HepG2 (cell line): ENCODE data around the gene RPS13. TPM values are rescaled to one million over a fixed set of nuclear protein-coding genes. Genes with fewer than 3 reads are reported as not detected.

Experiments used
- CTCF ChIP-seq: sonication (generic); formaldehyde crosslinking; IDR thresholded peaks from 2 replicates; pipeline ENCODE4 v1.5.0; 2020; ENCODE audit warnings: mild to moderate bottlenecking, missing genetic modification reagents, moderate library complexity
- ETV6 ChIP-seq: sonication (generic); formaldehyde crosslinking; conservative IDR thresholded peaks from 2 replicates; pipeline ENCODE4 v1.4.0; 2020; ENCODE audit warnings: missing genetic modification reagents
- GPBP1L1 ChIP-seq: sonication (generic); formaldehyde crosslinking; IDR thresholded peaks from 2 replicates; pipeline ENCODE4 v1.5.0; 2020; ENCODE audit warnings: mild to moderate bottlenecking, missing genetic modification reagents
- HDAC1 ChIP-seq: sonication (generic); formaldehyde crosslinking; IDR thresholded peaks from 2 replicates; pipeline ENCODE4 v1.5.1; 2020; ENCODE audit warnings: mild to moderate bottlenecking, missing genetic modification reagents
- ISL2 ChIP-seq: sonication (generic); formaldehyde crosslinking; IDR thresholded peaks from 2 replicates; pipeline ENCODE4 v1.5.0; 2020; ENCODE audit warnings: missing genetic modification reagents
- KLF12 ChIP-seq: sonication (generic); formaldehyde crosslinking; IDR thresholded peaks from 2 replicates; pipeline ENCODE4 v1.4.0; 2020; ENCODE audit warnings: missing genetic modification reagents, borderline replicate concordance
- LCORL ChIP-seq, 2 experiments: fragments of 450-650 bp in 1 of 2; sonication (generic) in 1 of 2; formaldehyde crosslinking in 1 of 2; IDR thresholded peaks; 2 replicates each; pipeline versions ENCODE4 v1.5.0 to v1.6.1; 2017 to 2020; ENCODE audit warnings: antibody characterized with exemption in 1 of 2, missing genetic modification reagents in 1 of 2
- LRRFIP1 ChIP-seq: sonication (generic); formaldehyde crosslinking; conservative IDR thresholded peaks from 2 replicates; pipeline ENCODE4 v1.4.0; 2020; ENCODE audit warnings: missing genetic modification reagents
- MED1 ChIP-seq: sonication (generic); formaldehyde crosslinking; IDR thresholded peaks from 2 replicates; pipeline ENCODE4 v1.4.0; 2020; ENCODE audit warnings: missing genetic modification reagents
- PATZ1 ChIP-seq: sonication (generic); formaldehyde crosslinking; IDR thresholded peaks from 2 replicates; pipeline ENCODE4 v1.4.0; 2020; ENCODE audit warnings: missing genetic modification reagents
- RAD21 ChIP-seq: fragments of 450-650 bp; formaldehyde crosslinking; IDR thresholded peaks from 2 replicates; pipeline ENCODE4 v1.5.0; 2020; ENCODE audit warnings: mild to moderate bottlenecking
- RFXANK ChIP-seq: IDR thresholded peaks from 2 replicates; pipeline ENCODE4 v1.6.1; 2016
- SMAD3 ChIP-seq: sonication (generic); formaldehyde crosslinking; IDR thresholded peaks from 2 replicates; pipeline ENCODE4 v1.4.0; 2020; ENCODE audit warnings: missing genetic modification reagents
- ZNF121 ChIP-seq: sonication (generic); formaldehyde crosslinking; IDR thresholded peaks from 2 replicates; pipeline ENCODE4 v1.5.0; 2020; ENCODE audit warnings: mild to moderate bottlenecking, missing genetic modification reagents
- ZNF652 ChIP-seq: IDR thresholded peaks from 2 replicates; pipeline ENCODE4 v1.6.1; 2016; ENCODE audit warnings: low read depth, borderline replicate concordance
- ZNF687 ChIP-seq: sonication (generic); formaldehyde crosslinking; IDR thresholded peaks from 2 replicates; pipeline ENCODE4 v1.5.1; 2020; ENCODE audit warnings: mild to moderate bottlenecking, missing genetic modification reagents, moderate library complexity
- ZZZ3 ChIP-seq: sonication (generic); formaldehyde crosslinking; IDR thresholded peaks from 2 replicates; pipeline ENCODE4 v1.4.0; 2020; ENCODE audit warnings: missing genetic modification reagents, mild to moderate bottlenecking, borderline replicate concordance
- polyA plus RNA-seq, 8 experiments: library from polyadenylated mRNA; depleted of rRNA in 3 of 8; stranded (reverse) in 7 of 8; unstranded in 1 of 8; fragments of >200 nt; fragmentation: Illumina TruSeq in 4 of 8; extraction: Trizol in 4 of 8; gene quantifications; 2 replicates each; pipeline versions ENCODE4 v1.2.1 to v1.2.3, GENCODE V29; 2011 to 2016; ENCODE audit warnings: low read depth in 4 of 8, missing spikeins in 1 of 8, mixed read lengths in 1 of 8; ENCODE audit not compliant: insufficient read depth in 1 of 8
- total RNA-seq, 5 experiments: library from RNA; depleted of rRNA; stranded (reverse); fragments of >200 nt; fragmentation: Illumina TruSeq; extraction: Trizol; gene quantifications; 2 replicates each; pipeline ENCODE4 v1.2.3, GENCODE V29; 2016; ENCODE audit warnings: low read depth in 1 of 5

Gene RPS13
- total and polyA plus RNA-seq, 2 of the 13 experiments (the other 11 are each of a cell fraction or from before 2014, with no cell fraction given) = 1,542 to 2,245 TPM

- TF ChIP-seq PATZ1 (CRISPR knock-in tag) (0 out of 2 replicates have a peak, but pooled peaks have one; percentile 30), CTCF (peak; percentile 95), KLF12 (CRISPR knock-in tag) (no peak), ZNF687 (CRISPR knock-in tag) (peak; percentile 33), ETV6 (no peak), MED1 (CRISPR knock-in tag) (peak; percentile 33; the same call in 1 of the 2 replicates), ZZZ3 (no peak), ZNF121 (0 out of 2 replicates have a peak, but pooled peaks have one; percentile 14), LRRFIP1 (CRISPR knock-in tag) (no peak), SMAD3 (CRISPR knock-in tag) (peak; percentile 50; the same call in 1 of the 2 replicates), HDAC1 (CRISPR knock-in tag) (no peak), RAD21 (CRISPR knock-in tag) (peak; percentile 95), LCORL (IDR thresholded peaks at IDR 0.05) (no peak), LCORL (CRISPR knock-in tag; IDR thresholded peaks at IDR 0.05) (no peak), GPBP1L1 (CRISPR knock-in tag) (no peak), ISL2 (CRISPR knock-in tag) (peak; percentile 29; the same call in 1 of the 2 replicates), ZNF652 (no peak), RFXANK (CRISPR knock-in tag) (no peak)
These were observed 14.1 kb downstream of the RPS13 start (continued) for GRCh38 chr11:17063171-17064002.
